Measurements from ENCODE around the gene TBC1D14.

Gene TBC1D14

GRCh38 chr4:6915041-6916005, 5.7 kb downstream of the TBC1D14 start:
- H2AFZ ChIP-seq (ENCODE audit: low read length): no peak overlapping the region
- no peaks in the 10 kb centered on the region for H3F3A ChIP-seq (ENCODE audit: low read depth)
- peak overlapping the region; percentile 41 for H3K4me2 ChIP-seq (ENCODE audit: low read depth, low read length, poor library complexity, severe bottlenecking)
- peaks cover 44% of the 10 kb centered on the region for H3K4me1 ChIP-seq (ENCODE audit: insufficient read depth, low read length, poor library complexity, severe bottlenecking)
- H3K9ac ChIP-seq (ENCODE audit: low read depth, low read length, poor library complexity, severe bottlenecking): no peak overlapping the region
- no peaks in the 10 kb centered on the region for H3K9me3 ChIP-seq (ENCODE audit: insufficient read depth, low read depth, low read length)
- TF ChIP-seq EZH2phosphoT487 (IDR thresholded peaks at IDR 0.05; ENCODE audit: borderline replicate concordance) (no peak), CTCF (conservative IDR thresholded peaks at IDR 0.05; ENCODE audit: low read length) (no peak)
- no peaks in the 10 kb centered on the region for H3K9me2 ChIP-seq (replicated peaks; ENCODE audit: low read depth, low read length)
- H3K79me2 ChIP-seq (ENCODE audit: insufficient read depth, low read length): peaks cover 37% of the 10 kb centered on the region; the same call in 1 of the 2 replicates
- no peak overlapping the region for H3K4me3 ChIP-seq (ENCODE audit: low read length, poor library complexity, severe bottlenecking)
- no peaks in the 10 kb centered on the region for H3K27me3 ChIP-seq (ENCODE audit: insufficient read depth, low read length, poor library complexity, severe bottlenecking)
- no peaks in the 10 kb centered on the region for H3K36me3 ChIP-seq (ENCODE audit: insufficient read depth, low read length)
- H4K20me1 ChIP-seq (ENCODE audit: insufficient read depth, low read length, poor library complexity, severe bottlenecking): peaks cover 14% of the 10 kb centered on the region

GRCh38 chr4:6916069-6916586, 6.5 kb downstream of the TBC1D14 start:
- H3K4me2 ChIP-seq (ENCODE audit: low read depth, low read length, poor library complexity, severe bottlenecking): peak overlapping the region; percentile 41
- no peak overlapping the region for H2AFZ ChIP-seq (ENCODE audit: low read length)
- H3K9me2 ChIP-seq (replicated peaks; ENCODE audit: low read depth, low read length): no peaks in the 10 kb centered on the region
- H3K4me3 ChIP-seq (ENCODE audit: low read length, poor library complexity, severe bottlenecking): peak overlapping the region; percentile 5
- H4K20me1 ChIP-seq (ENCODE audit: insufficient read depth, low read length, poor library complexity, severe bottlenecking): peaks cover 6% of the 10 kb centered on the region
- peaks cover 36% of the 10 kb centered on the region for H3K4me1 ChIP-seq (ENCODE audit: insufficient read depth, low read length, poor library complexity, severe bottlenecking)
- H3K27me3 ChIP-seq (ENCODE audit: insufficient read depth, low read length, poor library complexity, severe bottlenecking): no peaks in the 10 kb centered on the region
- no peaks in the 10 kb centered on the region for H3K36me3 ChIP-seq (ENCODE audit: insufficient read depth, low read length)
- peaks cover 29% of the 10 kb centered on the region; the same call in 1 of the 2 replicates for H3K79me2 ChIP-seq (ENCODE audit: insufficient read depth, low read length)
- no peaks in the 10 kb centered on the region for H3F3A ChIP-seq (ENCODE audit: low read depth)
- no peak overlapping the region for H3K9ac ChIP-seq (ENCODE audit: low read depth, low read length, poor library complexity, severe bottlenecking)
- no peak for TF ChIP-seq CTCF (conservative IDR thresholded peaks at IDR 0.05; ENCODE audit: low read length)
- TF ChIP-seq EZH2phosphoT487 (IDR thresholded peaks at IDR 0.05; ENCODE audit: borderline replicate concordance): no peak
- H3K9me3 ChIP-seq (ENCODE audit: insufficient read depth, low read depth, low read length): no peaks in the 10 kb centered on the region

GRCh38 chr4:6916587-6917460, 7.2 kb downstream of the TBC1D14 start:
- Histone ChIP-seq H3K4me2 (ENCODE audit: low read depth, low read length, poor library complexity, severe bottlenecking) (peak overlapping the region; percentile 41), H3K9me2 (replicated peaks; ENCODE audit: low read depth, low read length) (no peaks in the 10 kb centered on the region), H3K9ac (ENCODE audit: low read depth, low read length, poor library complexity, severe bottlenecking) (peak overlapping the region; percentile 4), H3K36me3 (ENCODE audit: insufficient read depth, low read length) (no peaks in the 10 kb centered on the region), H3K4me1 (ENCODE audit: insufficient read depth, low read length, poor library complexity, severe bottlenecking) (peaks cover 30% of the 10 kb centered on the region), H3K9me3 (ENCODE audit: insufficient read depth, low read depth, low read length) (no peaks in the 10 kb centered on the region), H2AFZ (ENCODE audit: low read length) (no peak overlapping the region), H4K20me1 (ENCODE audit: insufficient read depth, low read length, poor library complexity, severe bottlenecking) (peaks cover 4% of the 10 kb centered on the region), H3K79me2 (ENCODE audit: insufficient read depth, low read length) (peaks cover 22% of the 10 kb centered on the region; the same call in 1 of the 2 replicates), H3K4me3 (ENCODE audit: low read length, poor library complexity, severe bottlenecking) (peak overlapping the region; percentile 5), H3K27me3 (ENCODE audit: insufficient read depth, low read length, poor library complexity, severe bottlenecking) (no peaks in the 10 kb centered on the region), H3F3A (ENCODE audit: low read depth) (no peaks in the 10 kb centered on the region)
- TF ChIP-seq EZH2phosphoT487 (IDR thresholded peaks at IDR 0.05; ENCODE audit: borderline replicate concordance) (no peak), CTCF (conservative IDR thresholded peaks at IDR 0.05; ENCODE audit: low read length) (no peak)

All from Loucy (cell line).